IMR-90 (cell line): Measurements from ENCODE around the gene GNAT2. TPM values are rescaled to one million over a fixed set of nuclear protein-coding genes. Genes with fewer than 3 reads are reported as not detected.
A peak's percentile ranks its signal among the peaks of the same experiment; 100 is the strongest.

Source experiments
- ATAC-seq: fragments of 200-7000 bp; cut with Tn5 transposase; 2 replicates; pipeline ENCODE4 v1.9.1; 2020; ENCODE audit warnings: low read depth, mild to moderate bottlenecking, moderate library complexity
- BruUV-seq: library from RNA; stranded (reverse); fragments of 400-500 nt; replicated peaks from 2 replicates; lab custom pipeline; 2021; lab: Mats Ljungman, UMichigan
- CTCF ChIA-PET: fragments of 300-600 bp; formaldehyde crosslinking; extraction: SDS; loops from one replicate; lab custom pipeline; 2021; ENCODE audit warnings: antibody characterized with exemption; lab: Yijun Ruan, JAX
- POLR2A ChIA-PET: fragments of 300-600 bp; sonication (Branson Sonifier 250); formaldehyde crosslinking; loops from one replicate; lab custom pipeline; 2022; ENCODE audit warnings: antibody characterized with exemption; ENCODE audit not compliant: unreplicated experiment; lab: Charles Lee
- DNase-seq: peaks from one replicate; pipeline ENCODE4 v3.0.0; 2013
- H2AFZ ChIP-seq: replicated peaks from 2 replicates; pipeline ENCODE3; 2013; ENCODE audit warnings: low read length, mild to moderate bottlenecking; ENCODE audit not compliant: poor library complexity
- H2AK5ac ChIP-seq: 2 replicates; pipeline ENCODE4 v1.6.1; 2013; ENCODE audit warnings: low read depth, low read length, inconsistent platforms
- H2AK9ac ChIP-seq: replicated peaks from 2 replicates; pipeline ENCODE3; 2013; ENCODE audit warnings: mild to moderate bottlenecking, low read depth, low read length, moderate library complexity; ENCODE audit not compliant: poor library complexity
- H2BK120ac ChIP-seq: 2 replicates; pipeline ENCODE4 v1.6.1; 2013; ENCODE audit warnings: low read depth, low read length, inconsistent platforms
- H2BK15ac ChIP-seq: 3 replicates; pipeline ENCODE4 v1.6.1; 2013; ENCODE audit warnings: low read depth, low read length, inconsistent platforms
- H2BK20ac ChIP-seq: 2 replicates; pipeline ENCODE4 v1.6.1; 2013; ENCODE audit warnings: low read depth, mild to moderate bottlenecking, inconsistent platforms, low read length, moderate library complexity
- H2BK5ac ChIP-seq: 2 replicates; pipeline ENCODE4 v1.6.1; 2013; ENCODE audit warnings: mild to moderate bottlenecking, low read depth, low read length, inconsistent platforms; ENCODE audit not compliant: poor library complexity, severe bottlenecking
- H3K14ac ChIP-seq: replicated peaks from 2 replicates; pipeline ENCODE4 v1.6.1; 2013; ENCODE audit warnings: low read depth, low read length, inconsistent platforms
- H3K18ac ChIP-seq: 2 replicates; pipeline ENCODE4 v1.6.1; 2013; ENCODE audit warnings: low read depth, low read length, control low read depth
- H3K23ac ChIP-seq: 2 replicates; pipeline ENCODE4 v1.6.1; 2013; ENCODE audit warnings: low read depth, low read length, inconsistent platforms
- H3K27ac ChIP-seq: 2 replicates; pipeline ENCODE4 v1.5.1; 2013; ENCODE audit warnings: mild to moderate bottlenecking, control low read depth, low read length; ENCODE audit not compliant: insufficient read depth
- H3K27me3 ChIP-seq: 2 replicates; pipeline ENCODE4 v1.6.1; 2013; ENCODE audit warnings: low read length; ENCODE audit not compliant: control insufficient read depth, insufficient read depth
- H3K36me3 ChIP-seq: 2 replicates; pipeline ENCODE4 v1.6.1; 2013; ENCODE audit warnings: low read length, mixed read lengths; ENCODE audit not compliant: control insufficient read depth, insufficient read depth
- H3K4ac ChIP-seq: 2 replicates; pipeline ENCODE4 v1.6.1; 2013; ENCODE audit warnings: low read depth, low read length, inconsistent platforms
- H3K4me1 ChIP-seq: 2 replicates; pipeline ENCODE4 v1.6.1; 2013; ENCODE audit warnings: low read length, mixed read lengths; ENCODE audit not compliant: control insufficient read depth, insufficient read depth
- H3K4me2 ChIP-seq: 2 replicates; pipeline ENCODE4 v1.6.1; 2013; ENCODE audit warnings: low read depth, mild to moderate bottlenecking, control low read depth, low read length, moderate library complexity
- H3K4me3 ChIP-seq: 2 replicates; pipeline ENCODE4 v1.5.1; 2013; ENCODE audit warnings: low read depth, mild to moderate bottlenecking, control low read depth, low read length, moderate library complexity; ENCODE audit not compliant: insufficient read depth
- H3K56ac ChIP-seq: 2 replicates; pipeline ENCODE4 v1.6.1; 2013; ENCODE audit warnings: low read length, inconsistent platforms; ENCODE audit not compliant: insufficient read depth; ENCODE audit errors: extremely low read depth
- H3K79me1 ChIP-seq, 2 experiments: 2 replicates each; pipeline ENCODE4 v1.6.1; 2013; ENCODE audit warnings: low read length in 2 of 2, inconsistent platforms in 1 of 2, low read depth in 1 of 2
- H3K9ac ChIP-seq: 2 replicates; pipeline ENCODE4 v1.6.1; 2013; ENCODE audit warnings: low read depth, low read length, control low read depth
- H3K9me1 ChIP-seq: 2 replicates; pipeline ENCODE4 v1.6.1; 2013; ENCODE audit warnings: low read length, inconsistent platforms; ENCODE audit not compliant: insufficient read depth
- H3K9me3 ChIP-seq: 2 replicates; pipeline ENCODE4 v1.6.1; 2013; ENCODE audit warnings: low read length; ENCODE audit not compliant: control insufficient read depth, insufficient read depth
- H4K20me1 ChIP-seq: 2 replicates; pipeline ENCODE4 v1.6.1; 2013; ENCODE audit warnings: low read length, inconsistent platforms; ENCODE audit not compliant: insufficient read depth
- H4K5ac ChIP-seq: 2 replicates; pipeline ENCODE4 v1.6.1; 2013; ENCODE audit warnings: mild to moderate bottlenecking, low read depth, low read length, control low read depth
- H4K8ac ChIP-seq, 2 experiments: 2 replicates each; pipeline ENCODE4 v1.6.1; 2013; ENCODE audit warnings: low read depth in 2 of 2, low read length in 2 of 2, control low read depth in 1 of 2, inconsistent platforms in 1 of 2
- H4K91ac ChIP-seq: 2 replicates; pipeline ENCODE4 v1.6.1; 2013; ENCODE audit warnings: low read depth, low read length, inconsistent platforms; ENCODE audit not compliant: insufficient read depth
- CEBPB ChIP-seq: IDR thresholded peaks from 2 replicates; pipeline ENCODE4 v1.6.1; 2012; ENCODE audit warnings: low read depth, low read length, improper control_type of control experiment
- ELK1 ChIP-seq: fragments of 150-350 bp; IDR thresholded peaks from 2 replicates; pipeline ENCODE4 v1.6.1; 2016; ENCODE audit warnings: low read depth, mild to moderate bottlenecking, low read length, moderate library complexity, borderline replicate concordance
- FOS ChIP-seq: fragments of 150-350 bp; IDR thresholded peaks from 2 replicates; pipeline ENCODE4 v1.6.1; 2016; ENCODE audit warnings: low read depth, low read length
- NFE2L2 ChIP-seq: fragments of 150-350 bp; IDR thresholded peaks from 2 replicates; pipeline ENCODE4 v1.6.1; 2016; ENCODE audit warnings: low read depth, mild to moderate bottlenecking, low read length
- POLR2A ChIP-seq: IDR thresholded peaks from 2 replicates; pipeline ENCODE4 v1.6.1; 2012; ENCODE audit warnings: mild to moderate bottlenecking, low read depth, low read length
- USF2 ChIP-seq: fragments of 150-350 bp; IDR thresholded peaks from 2 replicates; pipeline ENCODE4 v1.6.1; 2017; ENCODE audit warnings: mild to moderate bottlenecking, antibody characterized with exemption, low read length, low read depth
- WGBS, 2 experiments: methylation state at CpG; one replicate each; pipeline versions ENCODE4 v1.1.5 to v1.1.7; 2013; ENCODE audit warnings: missing lambda C conversion rate in 2 of 2; ENCODE audit not compliant: insufficient read length in 1 of 2; ENCODE audit errors: extremely low coverage in 2 of 2; 5-methylcytosine and 5-hydroxymethylcytosine counted together
- dilution Hi-C: fragments of 300-500 bp; cut with HindIII; formaldehyde crosslinking; loops from one replicate; pipeline ENCODE4 v1.14.3; 2018; ENCODE audit warnings: low sequenced_read_pairs; ENCODE audit not compliant: unreplicated experiment
- in situ Hi-C: fragments of 300-500 bp; cut with MboI; formaldehyde crosslinking; loops from 3 replicates; pipeline ENCODE4 v1.14.3; 2019; ENCODE audit warnings: low sequenced_read_pairs, inconsistent platforms, mixed read lengths
- intact Hi-C: fragments of 100-400 bp; cut with micrococcal nuclease; formaldehyde crosslinking; loops from 2 replicates; pipeline ENCODE4 v1.10.0; 2022
- polyA plus RNA-seq, 3 experiments: library from polyadenylated mRNA; depleted of rRNA; stranded (reverse); fragments of >200 nt; gene quantifications; 2 replicates each; pipeline ENCODE4 v1.2.3, GENCODE V29; 2012; ENCODE audit warnings: low replicate concordance in 1 of 3
- total RNA-seq: library from RNA; depleted of rRNA; stranded (reverse); fragments of >200 nt; gene quantifications from 2 replicates; pipeline ENCODE4 v1.2.3, GENCODE V29; 2012

GNAT2 gene
- total and polyA plus RNA-seq, 2 of the 4 experiments (the other 2 are of a cell fraction) = 0.17 to 0.36 TPM

- DNase-seq (peak; percentile 62), ATAC-seq (peak; percentile 60)
- H4K5ac ChIP-seq = peak overlapping the region; percentile 37
- no peak overlapping the region for H2BK15ac ChIP-seq
- peak overlapping the region; percentile 16; the same call in 1 of the 2 replicates for H3K4me2 ChIP-seq
- peaks cover 10% of the 10 kb centered on the region for H3K4me1 ChIP-seq
- no peak overlapping the region for H2BK120ac ChIP-seq
- peak overlapping the region; percentile 65 for H2AK9ac ChIP-seq
- peak overlapping the region; percentile 24; the same call in 1 of the 2 replicates for H3K4ac ChIP-seq
- intact Hi-C loops (no loop called here), in situ Hi-C loops (no loop called here), dilution Hi-C loops (no loop called here)
- H3K9me3 ChIP-seq = no peaks in the 10 kb centered on the region
- TF ChIP-seq FOS (peak; percentile 42; the same call in 1 of the 2 replicates), POLR2A (no peak), NFE2L2 (peak; percentile 80), ELK1 (no peak), USF2 (no peak), CEBPB (peak; percentile 57; the same call in 1 of the 2 replicates)
- H3K18ac ChIP-seq = peak overlapping the region; percentile 33; the same call in 1 of the 2 replicates
- H2BK5ac ChIP-seq = peak overlapping the region; percentile 28
- no peaks in the 10 kb centered on the region for H3K27me3 ChIP-seq
- CTCF ChIA-PET = interaction anchor here (1.1 to 2.3 kb wide), 4 partner anchors 88 to 348 kb away, joined by 4 to 8 read pairs (median 4); partner anchors contain the start of genes AHCYL1 and GNAI3
- peaks cover 6 to 8% of the 10 kb centered on the region in 2 experiments; a peak in 1 of 4 replicates for H3K79me1 ChIP-seq
- peak overlapping the region; percentile 6 for H2AFZ ChIP-seq
- no peak overlapping the region for H3K23ac ChIP-seq
- no peak overlapping the region for H3K9ac ChIP-seq
- peak overlapping the region; percentile 10 for H2AK5ac ChIP-seq
- no peak overlapping the region for H3K4me3 ChIP-seq
- H3K56ac ChIP-seq = no peak overlapping the region
- WGBS, 2 experiments = no CpG with 5 or more reads among the region's 9 CpGs
- H2BK20ac ChIP-seq = 0 out of 2 replicates have a peak overlapping the region, but pooled peaks have one; percentile 29
- H3K9me1 ChIP-seq = no peaks in the 10 kb centered on the region
- H3K36me3 ChIP-seq = peaks cover 14% of the 10 kb centered on the region
- peak overlapping the region in 1 of 2 experiments; percentile 39; a peak in 1 of 4 replicates for H4K8ac ChIP-seq
- H3K14ac ChIP-seq = no peak overlapping the region; the same call in 1 of the 2 replicates
- POLR2A ChIA-PET = interaction anchor here (0.6 kb wide), 1 partner anchor 103 kb away, joined by 3 read pairs; no protein-coding TSS in a partner anchor
- BruUV-seq = no TSS peak
- H3K27ac ChIP-seq = no peak overlapping the region
- no peaks in the 10 kb centered on the region for H4K20me1 ChIP-seq
- 0 out of 2 replicates have a peak overlapping the region, but pooled peaks have one; percentile 26 for H4K91ac ChIP-seq
Measured at GRCh38 chr1:109636201-109636952, 17.0 kb upstream of the GNAT2 start.
